Esophagus (tissue), 2 donors: ENCODE results near the gene RELT. TPM values are rescaled to one million over a fixed set of nuclear protein-coding genes. Genes with fewer than 3 reads are reported as not detected.

Source experiments
- H3K27ac ChIP-seq, 2 donors: one replicate each; pipeline ENCODE4 v1.5.1; 2013; ENCODE audit warnings: low read depth in 2 of 2, mild to moderate bottlenecking in 2 of 2, inconsistent platforms in 1 of 2, low read length in 1 of 2, moderate library complexity in 1 of 2
- H3K27me3 ChIP-seq, 2 donors: one replicate each; pipeline ENCODE4 v1.6.1; 2013; ENCODE audit warnings: low read length in 2 of 2, control low read depth in 1 of 2, mild to moderate bottlenecking in 1 of 2; ENCODE audit not compliant: insufficient read depth in 2 of 2, control insufficient read depth in 1 of 2
- H3K36me3 ChIP-seq, 2 donors: one replicate each; pipeline ENCODE4 v1.6.1; 2013; ENCODE audit warnings: low read length in 1 of 2; ENCODE audit not compliant: control insufficient read depth in 2 of 2, insufficient read depth in 2 of 2
- H3K4me1 ChIP-seq, 2 donors: one replicate each; pipeline ENCODE4 v1.6.1; 2013; ENCODE audit warnings: low read length in 1 of 2; ENCODE audit not compliant: control insufficient read depth in 2 of 2, insufficient read depth in 2 of 2
- H3K4me3 ChIP-seq, 2 donors: one replicate each; pipeline ENCODE4 v1.5.1; 2013; ENCODE audit warnings: low read length in 2 of 2, mild to moderate bottlenecking in 2 of 2, low read depth in 1 of 2, moderate library complexity in 1 of 2
- H3K9me3 ChIP-seq, 2 donors: one replicate each; pipeline ENCODE4 v1.6.1; 2013; ENCODE audit warnings: mild to moderate bottlenecking in 2 of 2, low read depth in 1 of 2, low read length in 1 of 2, moderate library complexity in 1 of 2; ENCODE audit not compliant: control insufficient read depth in 2 of 2, insufficient read depth in 1 of 2
- WGBS, 2 donors: extraction: QIAGEN DNeasy Blood & Tissue Kit; methylation state at CpG; one replicate each; pipeline ENCODE4 v1.1.7; 2013; 5-methylcytosine and 5-hydroxymethylcytosine counted together
- polyA plus RNA-seq, 2 donors: library from polyadenylated mRNA; stranded (reverse); fragments of 200-250 nt; gene quantifications; one replicate each; pipeline ENCODE4 v1.2.3, GENCODE V29; 2013
- donor health status: healthy with polysubstance abuse.
- donor health status: Bipolar disorder and iron deficiency.

RELT gene
- polyA plus RNA-seq, 2 donors = 3.8 to 3.9 TPM

DNA sequence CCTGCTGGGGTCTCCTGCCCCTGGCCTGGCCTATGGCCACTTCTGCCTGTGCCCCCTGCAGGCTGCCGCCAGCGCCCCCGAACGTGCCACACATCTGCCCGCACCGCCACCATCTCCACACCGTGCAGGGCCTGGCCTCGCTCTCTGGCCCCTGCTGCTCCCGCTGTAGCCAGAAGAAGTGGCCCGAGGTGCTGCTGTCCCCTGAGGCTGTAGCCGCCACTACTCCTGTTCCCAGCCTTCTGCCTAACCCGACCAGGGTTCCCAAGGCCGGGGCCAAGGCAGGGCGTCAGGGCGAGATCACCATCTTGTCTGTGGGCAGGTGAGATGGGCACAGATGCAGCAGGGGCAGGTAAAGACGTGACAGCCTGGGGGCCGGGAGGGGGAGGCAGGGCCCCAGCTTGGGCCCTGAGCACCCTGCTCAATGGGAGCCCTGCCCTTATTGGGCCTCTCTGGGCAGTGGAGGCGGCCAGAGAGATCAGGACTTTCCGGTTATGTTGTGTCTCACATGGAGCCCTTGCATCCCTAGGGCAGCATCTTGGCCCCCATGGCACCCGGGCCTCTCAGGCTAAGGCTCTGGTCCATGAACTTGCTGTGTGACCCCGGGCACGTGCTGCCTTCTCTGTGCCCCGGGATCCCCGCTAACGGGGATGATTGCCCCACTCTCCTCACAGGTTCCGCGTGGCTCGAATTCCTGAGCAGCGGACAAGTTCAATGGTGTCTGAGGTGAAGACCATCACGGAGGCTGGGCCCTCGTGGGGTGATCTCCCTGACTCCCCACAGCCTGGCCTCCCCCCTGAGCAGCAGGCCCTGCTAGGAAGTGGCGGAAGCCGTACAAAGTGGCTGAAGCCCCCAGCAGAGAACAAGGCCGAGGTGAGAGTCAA lies 18.5 kb downstream of the RELT start:
- Histone ChIP-seq H3K9me3 (no peaks in the 10 kb centered on the region), H3K27ac (no peak overlapping the region), H3K27me3 (no peaks in the 10 kb centered on the region), H3K4me1 (no peaks in the 10 kb centered on the region), H3K36me3 (peaks cover under 1 to 13% of the 10 kb centered on the region in 2 donors), H3K4me3 (no peak overlapping the region)
- WGBS, 2 donors = 90 to 91% methylated on average over 30 to 34 of the region's 34 CpGs

DNA sequence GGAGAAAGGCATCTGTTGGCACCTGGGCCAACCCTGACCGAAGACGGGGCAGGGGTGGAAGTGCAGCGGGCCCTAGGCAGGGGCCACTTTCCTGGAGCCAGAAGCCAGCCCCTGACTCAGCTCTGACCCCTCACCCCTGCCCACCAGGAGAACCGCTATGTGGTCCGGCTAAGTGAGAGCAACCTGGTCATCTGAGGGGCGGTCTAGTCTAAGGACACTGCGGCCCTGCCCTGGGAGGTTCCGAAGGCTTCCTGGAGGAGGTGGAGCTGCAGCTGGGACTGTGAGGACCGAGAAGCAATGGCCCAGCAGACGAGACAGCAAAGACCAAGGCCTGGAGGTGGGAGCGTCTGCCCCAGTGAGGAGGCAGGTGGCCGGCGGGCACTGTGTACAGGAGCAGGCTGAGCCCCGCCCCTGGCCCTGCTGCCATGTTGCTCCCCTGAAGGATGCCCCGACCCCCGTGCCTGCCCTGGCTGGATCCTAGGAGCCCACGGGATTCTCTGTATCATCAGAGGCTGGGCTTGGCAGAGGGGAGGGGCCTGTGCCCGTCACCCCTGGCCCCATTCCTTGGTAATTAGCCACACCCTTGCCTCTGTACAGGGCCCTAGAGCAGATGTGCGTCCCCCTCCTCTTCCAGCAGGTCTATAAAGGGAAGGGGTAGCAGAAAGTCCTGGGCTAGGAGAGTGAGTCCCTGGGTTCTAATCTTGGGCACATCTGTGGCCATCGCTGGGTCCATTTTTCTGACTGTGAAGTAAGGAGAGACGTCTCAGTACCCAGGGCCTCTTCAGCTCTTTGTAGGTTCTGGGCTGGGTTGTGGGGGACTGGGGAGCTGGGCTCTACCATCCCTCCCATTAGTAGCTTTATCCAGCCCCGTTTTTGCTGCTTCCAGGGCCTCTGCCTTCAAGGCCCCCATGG lies 19.4 kb downstream of the RELT start:
- Histone ChIP-seq H3K9me3 (no peaks in the 10 kb centered on the region), H3K4me1 (no peaks in the 10 kb centered on the region), H3K27ac (no peak overlapping the region), H3K36me3 (peaks cover 0 to 13% of the 10 kb centered on the region in 2 donors), H3K27me3 (no peaks in the 10 kb centered on the region), H3K4me3 (no peak overlapping the region)
- 77 to 86% methylated on average over 22 of the region's 22 CpGs for WGBS, 2 donors

DNA sequence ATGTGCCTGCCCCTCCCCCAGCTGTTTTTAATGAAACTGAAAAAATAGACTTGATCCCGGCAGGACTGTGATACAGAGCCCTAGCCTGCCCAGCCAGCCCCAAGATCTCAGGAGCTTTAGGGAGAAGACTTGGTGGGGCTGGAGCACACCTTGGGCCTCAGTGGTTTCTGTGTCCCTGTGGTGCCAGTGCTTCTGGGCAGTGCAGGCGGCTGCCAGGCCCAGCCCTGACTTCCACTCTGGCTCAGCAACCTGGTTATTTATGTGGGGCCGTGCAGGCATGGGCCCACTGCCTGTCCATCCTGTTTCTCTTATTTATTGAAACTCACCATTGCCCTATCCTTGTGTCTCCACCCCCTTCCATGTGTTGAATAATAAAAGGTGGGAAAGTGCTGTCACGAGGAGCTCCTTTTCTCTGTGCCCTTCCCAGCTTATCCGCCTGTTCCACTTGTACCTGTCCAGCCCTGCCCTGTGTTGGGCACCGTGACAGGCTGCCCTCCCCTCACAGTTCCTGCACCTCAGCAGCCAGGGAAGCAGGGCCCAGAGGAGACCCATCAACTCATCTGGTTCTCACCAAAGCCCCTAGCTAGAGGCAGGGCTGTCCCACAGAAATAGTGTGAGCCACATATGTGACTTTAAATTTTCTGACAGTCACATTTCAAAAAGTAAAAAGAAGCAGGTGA lies 20.2 kb downstream of the RELT start:
- WGBS, 2 donors = 67 to 70% methylated on average over 6 of the region's 6 CpGs
- Histone ChIP-seq H3K9me3 (no peaks in the 10 kb centered on the region), H3K4me1 (no peaks in the 10 kb centered on the region), H3K27ac (no peak overlapping the region), H3K27me3 (no peaks in the 10 kb centered on the region), H3K36me3 (peaks cover 0 to 13% of the 10 kb centered on the region in 2 donors), H3K4me3 (no peak overlapping the region)

DNA sequence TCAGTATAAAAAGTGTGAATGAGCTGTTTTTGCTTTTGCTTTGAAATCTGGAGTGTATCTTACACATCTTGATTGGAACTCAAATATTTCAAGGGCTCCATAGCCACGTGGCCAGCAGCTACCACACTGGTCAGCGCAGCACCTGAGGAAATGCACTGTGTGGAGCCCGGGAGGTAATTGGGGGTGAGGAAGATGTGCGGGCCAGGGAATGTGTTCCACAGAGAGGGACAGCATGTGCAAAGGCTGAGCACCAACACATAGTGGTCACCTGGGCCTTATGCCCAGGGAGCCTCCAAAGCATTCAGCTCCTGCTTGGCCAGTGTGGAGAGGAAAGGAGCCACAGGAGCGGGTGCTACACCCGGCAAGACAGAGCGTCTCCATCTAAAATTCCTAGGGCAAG lies 20.8 kb downstream of the RELT start:
- 76 to 83% methylated on average over 7 of the region's 7 CpGs for WGBS, 2 donors
- Histone ChIP-seq H3K9me3 (no peaks in the 10 kb centered on the region), H3K36me3 (peaks cover 0 to 13% of the 10 kb centered on the region in 2 donors), H3K27ac (no peak overlapping the region), H3K27me3 (no peaks in the 10 kb centered on the region), H3K4me1 (no peaks in the 10 kb centered on the region), H3K4me3 (no peak overlapping the region)

DNA sequence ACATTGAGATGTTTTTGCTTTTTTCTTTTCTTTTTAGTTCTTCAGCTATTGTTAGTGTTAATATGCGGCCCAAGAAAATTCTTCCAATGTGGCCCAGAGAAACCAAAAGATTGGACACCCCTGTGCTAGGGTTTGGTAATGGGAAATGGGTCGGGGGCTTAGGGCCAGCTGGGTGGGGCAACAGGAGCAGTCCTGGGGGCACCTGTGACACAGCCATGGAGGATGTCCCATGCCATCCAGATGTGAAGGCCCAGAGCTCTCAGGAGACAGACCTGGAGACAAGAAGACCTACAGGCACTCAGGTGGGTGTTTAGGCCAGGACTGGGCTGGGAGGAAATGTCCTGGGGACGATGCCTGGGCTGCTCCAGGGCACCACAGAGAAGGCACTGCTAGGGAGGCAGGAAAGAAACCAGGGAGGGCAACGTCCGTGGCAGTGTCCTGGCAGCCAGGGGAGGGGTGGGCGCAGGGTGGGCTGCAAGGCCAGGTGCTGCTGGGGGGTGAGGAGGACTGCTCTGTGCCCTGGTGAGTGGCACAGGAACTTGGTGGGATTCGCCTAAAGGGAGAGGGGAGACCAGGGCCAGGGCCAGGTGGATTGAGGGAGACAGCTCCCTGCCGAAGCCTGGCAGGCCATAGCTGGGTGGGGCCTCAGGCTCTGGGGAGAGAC lies 21.4 kb downstream of the RELT start:
- WGBS, 2 donors = 80 to 88% methylated on average over 8 of the region's 8 CpGs
- Histone ChIP-seq H3K27ac (no peak overlapping the region), H3K27me3 (no peaks in the 10 kb centered on the region), H3K4me3 (no peak overlapping the region), H3K36me3 (peaks cover 0 to 9% of the 10 kb centered on the region in 2 donors), H3K4me1 (no peaks in the 10 kb centered on the region), H3K9me3 (no peaks in the 10 kb centered on the region)

DNA sequence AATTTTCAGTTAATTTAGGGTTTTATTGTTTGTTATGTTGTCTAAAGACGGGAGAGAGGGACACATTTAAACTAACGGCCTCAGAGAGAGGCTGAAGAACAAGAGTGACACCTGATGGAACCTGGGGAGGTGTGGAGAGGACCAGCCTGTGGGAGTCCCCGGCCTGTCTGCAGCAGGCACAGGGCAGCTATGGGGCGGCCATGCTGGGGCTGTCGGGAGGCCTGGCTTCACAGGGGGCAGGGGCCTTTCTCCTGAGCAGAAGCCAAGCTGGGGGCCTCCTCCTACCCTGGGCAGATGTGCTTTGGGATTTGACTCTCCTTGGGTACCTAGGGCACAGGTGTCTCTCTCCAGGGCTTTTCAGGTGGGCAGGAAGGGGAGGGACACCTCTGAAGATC lies 21.9 kb downstream of the RELT start:
- Histone ChIP-seq H3K27ac (no peak overlapping the region), H3K9me3 (no peaks in the 10 kb centered on the region), H3K36me3 (peaks cover 0 to 9% of the 10 kb centered on the region in 2 donors), H3K27me3 (no peaks in the 10 kb centered on the region), H3K4me1 (no peaks in the 10 kb centered on the region), H3K4me3 (no peak overlapping the region)
- WGBS, 2 donors = 78 to 82% methylated on average over 5 of the region's 5 CpGs

DNA sequence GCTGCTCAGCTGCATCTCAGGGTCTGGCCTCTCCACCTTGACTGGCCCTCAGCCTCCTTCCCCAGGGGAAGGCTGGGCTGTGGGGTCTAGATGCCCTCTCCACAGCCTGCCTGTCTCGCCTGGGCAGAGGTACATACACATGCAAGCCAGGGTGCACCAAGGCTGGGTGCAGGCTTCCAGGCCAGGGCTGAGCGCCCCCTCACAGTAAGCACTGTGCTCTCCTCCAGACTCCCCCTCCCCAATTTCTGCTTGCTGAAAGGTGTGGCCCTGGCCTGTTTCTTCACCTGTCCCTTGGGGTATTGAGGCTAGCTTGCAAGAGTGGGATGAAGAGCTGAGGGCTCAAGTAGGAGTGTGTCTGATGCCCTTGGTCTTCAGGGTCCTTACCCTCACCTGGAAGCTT lies 22.5 kb downstream of the RELT start:
- H3K27ac ChIP-seq = no peak overlapping the region
- peaks cover 0 to 9% of the 10 kb centered on the region in 2 donors for H3K36me3 ChIP-seq
- WGBS, 2 donors = 98 to 100% methylated on average over 2 of the region's 2 CpGs
- H3K4me1 ChIP-seq = no peaks in the 10 kb centered on the region
- H3K27me3 ChIP-seq = no peaks in the 10 kb centered on the region
- H3K4me3 ChIP-seq = no peak overlapping the region
- no peaks in the 10 kb centered on the region for H3K9me3 ChIP-seq

DNA sequence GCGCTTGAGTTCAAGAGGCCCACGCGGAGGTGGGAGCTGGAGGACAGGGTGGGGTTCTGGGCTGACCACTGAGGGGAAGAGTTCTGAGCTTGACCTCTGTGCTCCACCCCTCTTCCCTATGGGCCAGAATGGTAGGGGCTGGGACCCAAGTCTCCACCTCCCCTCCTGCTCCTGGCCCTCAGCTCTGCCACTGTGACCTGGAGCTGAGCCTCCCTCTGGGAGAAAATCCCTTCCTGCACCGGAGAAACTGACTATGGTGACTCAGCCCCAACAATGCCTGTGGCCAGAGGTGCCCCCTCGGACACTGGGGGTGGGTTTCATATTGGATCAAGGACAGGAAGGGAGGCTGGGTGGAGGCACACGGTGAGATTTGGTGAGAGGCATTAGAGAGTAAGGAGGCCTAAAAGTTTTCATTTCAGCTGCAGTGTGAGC lies 23.0 kb downstream of the RELT start:
- peaks cover 0 to 9% of the 10 kb centered on the region in 2 donors for H3K36me3 ChIP-seq
- no peak overlapping the region for H3K4me3 ChIP-seq
- H3K27me3 ChIP-seq = no peaks in the 10 kb centered on the region
- no peak overlapping the region for H3K27ac ChIP-seq
- no peaks in the 10 kb centered on the region for H3K9me3 ChIP-seq
- H3K4me1 ChIP-seq = no peaks in the 10 kb centered on the region
- WGBS, 2 donors = 66 to 77% methylated on average over 6 of the region's 6 CpGs

DNA sequence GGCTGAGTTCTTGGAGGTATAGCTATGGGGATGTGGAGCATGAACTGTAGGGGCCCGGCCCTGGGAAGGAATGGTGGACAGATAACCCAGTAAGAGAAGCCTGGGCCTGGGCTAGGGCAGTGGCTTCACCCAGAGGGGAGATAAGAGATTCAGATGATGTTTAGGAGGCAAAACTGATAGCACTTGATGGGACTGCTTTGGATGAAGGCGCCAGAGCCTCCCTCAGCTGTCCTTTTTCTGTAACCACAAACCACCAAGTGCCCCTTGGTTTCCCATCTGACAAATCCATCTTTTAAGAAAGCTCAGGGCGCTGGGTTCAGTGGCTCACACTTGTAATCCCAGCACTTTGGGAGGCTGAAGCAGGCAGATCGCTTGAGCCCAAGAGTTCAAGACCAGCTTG lies 23.4 kb downstream of the RELT start:
- Histone ChIP-seq H3K4me1 (no peaks in the 10 kb centered on the region), H3K9me3 (no peaks in the 10 kb centered on the region), H3K36me3 (peaks cover 0 to 9% of the 10 kb centered on the region in 2 donors), H3K4me3 (no peak overlapping the region), H3K27ac (no peak overlapping the region), H3K27me3 (no peaks in the 10 kb centered on the region)
- WGBS, 2 donors = 88 to 92% methylated on average over 4 of the region's 4 CpGs
